Dedifferentiated amniotic fluid mesenchymal stem cell (primary cell): ENCODE data around the gene IPO9.
"Not testable (repeated sequence)": the region's sequence is repeated elsewhere in the genome, so short reads cannot be mapped to it uniquely, and the experiment has no call there.

Experiments used
- DNase-seq: peaks from one replicate; pipeline ENCODE4 v3.0.0-alpha.2; 2016; ENCODE audit errors: extremely low spot score

Gene IPO9

DNA sequence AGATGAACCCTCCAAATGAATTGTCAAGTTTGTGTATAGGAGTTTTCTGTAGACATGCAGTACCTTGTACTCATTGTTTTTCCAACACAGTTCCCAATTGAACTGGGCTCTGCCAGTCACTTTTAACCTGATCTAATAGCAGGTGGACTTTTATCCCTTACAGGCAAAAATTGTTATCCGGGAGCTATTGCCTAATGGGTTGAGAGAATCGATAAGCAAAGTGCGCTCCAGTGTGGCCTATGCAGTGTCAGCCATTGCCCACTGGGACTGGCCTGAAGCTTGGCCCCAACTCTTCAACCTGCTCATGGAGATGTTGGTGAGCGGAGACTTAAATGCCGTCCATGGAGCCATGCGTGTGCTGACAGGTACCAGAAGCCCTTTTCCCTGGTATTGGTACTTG, 19.3 kb downstream of the IPO9 start:
- no peak for DNase-seq

DNA sequence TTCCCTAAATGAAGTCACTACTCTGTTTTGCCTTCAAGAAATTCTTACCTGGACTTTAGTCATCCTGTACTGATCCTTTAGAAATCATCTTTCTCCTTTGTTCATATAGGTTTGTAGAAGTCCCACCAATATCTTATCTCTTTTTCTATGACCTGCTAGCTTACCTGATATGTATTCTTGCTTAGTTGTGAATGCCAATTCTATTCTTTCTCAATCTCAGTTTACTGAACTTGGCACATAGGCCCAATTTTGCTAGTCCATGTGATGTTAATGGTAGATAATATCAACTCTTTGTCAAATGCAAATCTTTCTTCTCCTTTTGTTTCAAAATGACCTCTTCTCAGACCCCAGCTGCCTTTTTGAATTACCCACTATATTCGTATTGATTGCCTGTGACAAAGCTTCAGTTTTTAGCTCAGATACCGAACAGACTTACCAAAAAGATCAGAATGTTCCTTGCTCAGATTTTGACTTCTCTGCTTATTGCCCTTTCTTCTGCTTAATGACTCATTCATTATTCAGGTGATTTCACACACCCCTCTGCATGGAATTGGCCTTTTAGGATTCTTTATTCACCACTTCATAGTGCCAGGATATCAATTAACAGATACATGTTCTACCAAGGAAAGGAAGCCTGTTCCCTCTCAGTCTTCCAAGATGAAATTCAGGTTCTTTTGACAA, 20.6 kb downstream of the IPO9 start:
- DNase-seq, result no peak

DNA sequence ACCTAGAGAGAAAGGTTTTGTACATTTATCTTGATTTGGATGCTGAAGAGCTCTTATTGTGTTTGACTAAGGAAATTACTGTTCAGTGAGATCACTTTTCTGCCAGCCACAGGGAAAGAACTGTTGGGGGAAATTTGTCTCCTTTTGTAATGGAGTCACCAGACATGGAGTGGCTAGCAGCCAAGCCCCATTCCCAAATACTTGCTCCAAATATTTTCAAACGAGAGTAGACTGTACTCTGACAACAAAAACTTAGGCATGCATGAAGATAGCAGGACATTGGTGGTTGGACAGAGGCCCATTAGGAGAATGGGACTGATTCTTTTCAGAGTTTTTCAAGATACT, 21.1 kb downstream of the IPO9 start:
- peak; percentile 81 for DNase-seq

DNA sequence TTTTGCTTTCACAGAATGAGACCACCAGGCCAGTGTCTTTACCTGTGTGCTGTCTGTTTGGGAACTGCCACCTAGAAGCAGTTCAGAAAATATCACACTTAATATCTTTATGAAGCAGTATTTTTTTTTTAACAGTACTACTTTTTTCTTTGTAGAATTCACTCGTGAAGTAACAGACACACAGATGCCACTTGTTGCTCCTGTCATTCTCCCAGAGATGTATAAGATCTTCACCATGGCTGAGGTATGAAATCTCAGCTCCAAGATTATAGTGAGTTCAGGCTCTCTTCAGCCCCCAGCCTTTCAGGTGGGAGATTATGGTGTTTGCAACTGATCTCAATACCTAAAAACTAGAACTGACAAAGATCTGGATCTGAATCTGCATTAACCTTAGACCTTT, 23.0 kb downstream of the IPO9 start:
- DNase-seq, result no peak

DNA sequence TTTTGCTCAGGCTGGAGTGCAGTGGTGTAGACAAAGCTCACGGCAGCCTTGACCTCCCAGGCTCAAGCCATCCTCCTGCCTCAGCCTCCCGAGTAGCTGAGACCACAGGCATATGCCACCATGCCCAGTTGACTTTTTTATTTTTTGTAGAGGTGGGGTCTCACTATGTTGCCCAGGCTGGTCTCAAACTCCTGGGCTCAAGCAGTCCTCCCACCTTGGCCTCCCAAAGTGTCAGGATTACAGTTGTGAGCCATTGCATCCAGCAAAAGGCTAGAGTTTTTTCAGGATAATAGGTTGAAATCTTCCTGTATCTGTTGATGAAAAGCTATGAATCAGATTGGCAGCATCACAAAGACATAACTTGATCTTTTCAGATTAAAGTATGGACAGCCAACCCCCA, 27.8 kb downstream of the IPO9 start:
- not testable (repeated sequence) for DNase-seq

DNA sequence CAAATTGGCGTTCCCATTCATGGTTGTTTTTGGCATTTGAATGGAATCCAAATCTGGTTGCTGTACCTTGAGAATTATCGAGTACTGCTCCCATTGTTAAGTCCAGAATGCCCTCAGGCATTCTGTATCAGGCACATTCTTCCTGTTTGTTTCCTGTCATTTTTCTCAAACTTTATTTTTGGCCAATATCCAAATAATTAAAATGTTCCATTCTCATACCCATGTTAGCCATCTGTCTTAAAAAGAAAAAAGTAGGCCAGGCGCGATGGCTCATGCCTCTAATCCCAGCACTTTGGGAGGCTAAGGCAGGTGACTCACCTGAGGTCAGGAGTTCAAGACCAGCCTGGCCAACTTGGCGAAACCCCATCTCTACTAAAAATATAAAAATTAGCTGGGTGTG, 30.5 kb downstream of the IPO9 start:
- DNase-seq, result no peak

GRCh38 chr1:201861448-201861847, 32.5 kb downstream of the IPO9 start:
- DNase-seq, result no peak

- no peak for DNase-seq
These were observed 41.4 kb downstream of the IPO9 start for GRCh38 chr1:201870397-201870796.

DNA sequence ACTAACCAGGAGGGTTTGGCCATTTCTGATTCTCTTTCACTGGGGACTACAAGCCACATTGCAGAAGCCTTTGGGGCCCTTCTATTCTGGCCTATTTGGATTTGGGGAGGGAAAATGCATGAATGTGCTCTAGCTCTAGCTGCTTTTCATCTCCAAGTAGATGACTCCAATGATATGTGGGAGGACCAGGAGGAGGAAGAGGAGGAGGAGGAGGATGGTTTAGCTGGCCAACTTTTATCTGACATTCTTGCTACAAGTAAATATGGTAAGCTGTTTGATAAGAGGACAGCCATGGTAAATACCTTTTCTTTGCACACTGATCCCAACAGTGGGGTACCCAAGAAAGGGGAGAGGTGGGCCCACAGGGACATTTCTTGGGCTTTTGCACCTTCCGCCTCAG, 45.7 kb downstream of the IPO9 start:
- DNase-seq, result no peak

DNA sequence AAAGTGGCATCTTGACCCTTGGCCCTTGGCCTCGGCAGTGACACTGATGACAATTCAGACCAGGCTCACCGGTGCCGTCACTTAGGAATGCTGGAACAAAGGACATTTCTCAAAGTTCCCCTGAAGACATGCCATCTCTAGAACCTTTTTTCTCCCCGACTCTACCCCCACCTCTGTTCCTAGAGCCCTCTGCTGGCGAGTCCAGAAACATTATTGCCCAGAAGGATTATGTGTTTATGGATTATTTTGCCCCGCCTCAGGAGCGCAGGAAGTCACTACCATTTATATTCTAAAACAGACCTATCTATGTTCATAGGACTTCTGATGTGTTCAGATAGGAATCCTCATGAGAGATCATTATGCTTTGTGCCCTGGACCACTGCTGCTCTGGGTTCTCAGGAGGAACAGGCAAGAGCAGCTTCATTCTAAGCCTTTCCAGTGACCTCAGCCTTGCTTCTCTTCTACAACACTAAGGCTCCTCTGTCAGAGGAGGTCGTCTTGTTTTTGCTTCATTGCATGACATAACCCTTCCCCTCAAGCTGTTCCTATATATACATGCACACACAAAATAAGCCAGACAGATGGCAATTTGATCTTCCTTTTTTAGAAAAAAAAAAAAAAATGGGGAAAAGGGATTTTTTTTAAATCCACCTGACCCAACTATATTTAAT, 47.3 kb downstream of the IPO9 start:
- DNase-seq, result no peak

GRCh38 chr1:201877877-201878401, 49.0 kb downstream of the IPO9 start:
- DNase-seq, result peak; percentile 44

- DNase-seq, result no peak
These were observed 52.1 kb downstream of the IPO9 start for GRCh38 chr1:201880928-201881571.

GRCh38 chr1:201881617-201882016, 52.7 kb downstream of the IPO9 start:
- DNase-seq, result no peak

GRCh38 chr1:201882665-201883132, 53.7 kb downstream of the IPO9 start:
- peak; percentile 32 for DNase-seq

DNA sequence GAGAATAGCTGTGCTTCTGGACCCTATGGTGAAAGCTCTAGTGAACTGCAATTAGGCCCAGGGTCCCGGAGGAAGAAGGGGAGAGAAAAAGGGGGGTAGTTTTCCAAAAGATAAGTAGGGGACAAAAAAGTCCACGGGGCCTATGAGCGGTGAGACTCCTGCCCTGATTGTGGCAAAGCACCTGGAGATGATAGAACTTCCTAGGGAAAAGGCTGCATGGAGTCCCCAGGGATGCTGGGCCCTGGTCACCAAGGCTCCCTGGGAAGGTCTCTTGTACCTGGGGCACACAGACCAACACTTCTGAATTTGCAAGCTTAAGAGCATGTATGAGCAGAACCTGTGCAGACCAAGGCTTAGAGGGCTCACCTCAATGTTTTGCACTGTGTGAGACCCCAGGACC, 54.3 kb downstream of the IPO9 start:
- DNase-seq, result no peak

GRCh38 chr1:201883786-201884185, 54.8 kb downstream of the IPO9 start:
- DNase-seq, result no peak

DNA sequence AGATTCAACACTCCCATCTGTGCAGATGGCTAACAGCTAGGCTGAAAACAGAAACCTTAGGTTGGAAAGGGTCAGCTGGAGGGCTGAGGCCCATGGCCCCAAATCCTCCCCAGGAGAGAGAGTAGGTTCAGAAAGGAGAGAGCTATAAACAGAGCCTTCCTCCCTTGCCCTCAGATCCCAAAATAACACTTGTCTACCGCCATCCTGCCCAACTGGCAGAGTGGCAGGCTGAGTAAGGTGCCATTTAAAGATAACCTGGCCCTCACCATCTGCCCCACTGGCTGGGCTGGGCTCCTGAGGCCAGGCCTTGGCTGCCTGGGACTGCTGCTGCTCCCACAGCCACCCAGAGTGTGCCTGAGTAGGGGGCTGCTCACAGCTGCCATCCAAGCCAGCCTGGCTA, 55.5 kb downstream of the IPO9 start:
- DNase-seq, result no peak

GRCh38 chr1:201885531-201886075, 56.6 kb downstream of the IPO9 start:
- no peak for DNase-seq

GRCh38 chr1:201886103-201886885, 57.3 kb downstream of the IPO9 start:
- DNase-seq, result no peak

- no peak for DNase-seq
These were observed 58.3 kb downstream of the IPO9 start for GRCh38 chr1:201887116-201887866.
